ENCODE measurements around the gene TTYH3.

DNA sequence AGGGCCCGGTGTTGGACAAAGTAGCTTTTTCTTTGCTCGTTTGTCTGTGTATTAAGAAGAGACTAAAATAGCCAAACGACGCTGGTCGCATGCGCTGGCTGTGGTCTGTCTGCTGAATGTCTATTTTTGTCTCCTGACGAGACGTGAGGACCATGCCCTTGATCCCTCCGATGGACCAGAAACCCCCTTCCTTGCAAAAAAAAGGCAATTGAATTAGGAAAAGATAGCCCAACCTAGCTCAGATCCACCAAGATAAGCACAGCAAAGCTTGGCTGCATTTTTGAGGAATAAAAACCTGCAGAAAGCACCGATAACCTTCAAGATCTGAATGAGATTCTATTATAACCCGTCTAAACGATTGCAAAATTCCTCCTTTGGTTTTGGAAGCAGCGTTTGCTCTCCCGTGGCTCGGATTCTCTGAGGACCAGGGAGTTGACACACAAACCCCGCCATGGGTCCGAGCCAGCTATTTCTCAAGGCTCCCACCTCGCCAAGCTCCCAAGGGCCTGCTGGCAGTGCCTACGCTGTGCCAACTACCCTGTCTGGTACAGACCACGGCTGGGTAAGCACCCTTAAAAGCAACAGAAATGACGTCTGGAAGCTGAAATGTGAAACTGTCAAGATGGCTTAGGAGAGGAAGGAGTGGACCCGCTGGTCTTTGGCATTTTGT lies 17.7 kb upstream of the TTYH3 start:
- TF ChIP-seq, protein P1, sequence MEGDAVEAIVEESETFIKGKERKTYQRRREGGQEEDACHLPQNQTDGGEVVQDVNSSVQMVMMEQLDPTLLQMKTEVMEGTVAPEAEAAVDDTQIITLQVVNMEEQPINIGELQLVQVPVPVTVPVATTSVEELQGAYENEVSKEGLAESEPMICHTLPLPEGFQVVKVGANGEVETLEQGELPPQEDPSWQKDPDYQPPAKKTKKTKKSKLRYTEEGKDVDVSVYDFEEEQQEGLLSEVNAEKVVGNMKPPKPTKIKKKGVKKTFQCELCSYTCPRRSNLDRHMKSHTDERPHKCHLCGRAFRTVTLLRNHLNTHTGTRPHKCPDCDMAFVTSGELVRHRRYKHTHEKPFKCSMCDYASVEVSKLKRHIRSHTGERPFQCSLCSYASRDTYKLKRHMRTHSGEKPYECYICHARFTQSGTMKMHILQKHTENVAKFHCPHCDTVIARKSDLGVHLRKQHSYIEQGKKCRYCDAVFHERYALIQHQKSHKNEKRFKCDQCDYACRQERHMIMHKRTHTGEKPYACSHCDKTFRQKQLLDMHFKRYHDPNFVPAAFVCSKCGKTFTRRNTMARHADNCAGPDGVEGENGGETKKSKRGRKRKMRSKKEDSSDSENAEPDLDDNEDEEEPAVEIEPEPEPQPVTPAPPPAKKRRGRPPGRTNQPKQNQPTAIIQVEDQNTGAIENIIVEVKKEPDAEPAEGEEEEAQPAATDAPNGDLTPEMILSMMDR (conservative IDR thresholded peaks at IDR 0.05): no peak
- no peak for TF ChIP-seq EZH2 (IDR thresholded peaks at IDR 0.05; ENCODE audit: low read depth)
